WERI-Rb-1 (cell line): ENCODE results near the gene ARHGAP30.
A peak's percentile ranks its signal among the peaks of the same experiment; 100 is the strongest.
"Not testable (repeated sequence)": the region's sequence is repeated elsewhere in the genome, so short reads cannot be mapped to it uniquely, and the experiment has no call there.

Experiments used
- DNase-seq: peaks from one replicate; pipeline ENCODE4 v3.0.0-alpha.2; 2020
- H3K27ac ChIP-seq: fragments of 250-450 bp; sonication (Bioruptor Pico); 2 replicates; pipeline ENCODE4 v1.5.1; 2020; ENCODE audit warnings: mild to moderate bottlenecking, moderate library complexity
- H3K27me3 ChIP-seq: fragments of 250-450 bp; sonication (Bioruptor Pico); 2 replicates; pipeline ENCODE4 v1.5.1; 2021; ENCODE audit warnings: mild to moderate bottlenecking, low read depth, moderate library complexity; ENCODE audit not compliant: insufficient read depth, severe bottlenecking
- H3K36me3 ChIP-seq: fragments of 250-450 bp; sonication (Bioruptor Pico); 2 replicates; pipeline ENCODE4 v1.5.1; 2020; ENCODE audit warnings: mild to moderate bottlenecking, moderate library complexity
- H3K4me3 ChIP-seq: 2 replicates; pipeline ENCODE4 v1.5.1; 2011; ENCODE audit warnings: low read depth, mild to moderate bottlenecking, control low read depth, low read length
- H3K9me3 ChIP-seq: fragments of 250-450 bp; sonication (Bioruptor Pico); 2 replicates; pipeline ENCODE4 v1.5.1; 2021; ENCODE audit warnings: mild to moderate bottlenecking, moderate library complexity; ENCODE audit not compliant: severe bottlenecking
- CTCF ChIP-seq: IDR thresholded peaks from 2 replicates; pipeline ENCODE4 v1.5.1; 2011; ENCODE audit warnings: low read depth, mild to moderate bottlenecking, control low read depth, inconsistent platforms, low read length

Gene ARHGAP30

GRCh38 chr1:161017756-161018630, 51.7 kb downstream of the ARHGAP30 start:
- peaks cover 30% of the 10 kb centered on the region for H3K36me3 ChIP-seq

GRCh38 chr1:161017181-161017580, 52.5 kb downstream of the ARHGAP30 start:
- H3K36me3 ChIP-seq = peaks cover 30% of the 10 kb centered on the region
- not testable (repeated sequence) for H3K27ac ChIP-seq, H3K27me3 ChIP-seq, DNase-seq, H3K4me3 ChIP-seq, H3K9me3 ChIP-seq

More at GRCh38 chr1:161017756-161018630, 51.7 kb downstream of the ARHGAP30 start:
- DNase-seq = no peak
- Histone ChIP-seq H3K27ac (no peak overlapping the region), H3K4me3 (no peak overlapping the region), H3K9me3 (no peaks in the 10 kb centered on the region), H3K27me3 (no peaks in the 10 kb centered on the region)
- no peak for TF ChIP-seq CTCF

- not testable (repeated sequence) for DNase-seq, H3K4me3 ChIP-seq, H3K9me3 ChIP-seq, H3K27me3 ChIP-seq
- H3K27ac ChIP-seq = peak overlapping the region; percentile 18; the same call in 1 of the 2 replicates
- peaks cover 30% of the 10 kb centered on the region for H3K36me3 ChIP-seq
Observed at GRCh38 chr1:161016683-161017082, 53.0 kb downstream of the ARHGAP30 start.

- no peak for TF ChIP-seq CTCF
- Histone ChIP-seq H3K27ac (no peak overlapping the region), H3K36me3 (peaks cover 23% of the 10 kb centered on the region), H3K27me3 (no peaks in the 10 kb centered on the region), H3K4me3 (no peak overlapping the region), H3K9me3 (no peaks in the 10 kb centered on the region)
- DNase-seq = no peak
Observed at GRCh38 chr1:161013488-161014230, 56.0 kb downstream of the ARHGAP30 start.

- Histone ChIP-seq H3K27me3 (no peaks in the 10 kb centered on the region), H3K27ac (no peak overlapping the region), H3K9me3 (no peaks in the 10 kb centered on the region), H3K36me3 (peaks cover 22% of the 10 kb centered on the region), H3K4me3 (no peak overlapping the region)
- no peak for DNase-seq
- no peak for TF ChIP-seq CTCF
Observed at GRCh38 chr1:161013131-161013487, 56.6 kb downstream of the ARHGAP30 start.

- H3K4me3 ChIP-seq = no peak overlapping the region
- TF ChIP-seq CTCF = no peak
- no peak for DNase-seq
Observed at GRCh38 chr1:161012420-161012819, 57.3 kb downstream of the ARHGAP30 start.

More at GRCh38 chr1:161012420-161012819, 57.3 kb downstream of the ARHGAP30 start:
- Histone ChIP-seq H3K9me3 (no peaks in the 10 kb centered on the region), H3K27ac (no peak overlapping the region), H3K27me3 (no peaks in the 10 kb centered on the region), H3K36me3 (peaks cover 25% of the 10 kb centered on the region)
